Breast epithelium (tissue), 4 donors: ENCODE measurements around the gene OBP2B. TPM values are rescaled to one million over a fixed set of nuclear protein-coding genes. Genes with fewer than 3 reads are reported as not detected.
"Not testable (repeated sequence)": the region's sequence is repeated elsewhere in the genome, so short reads cannot be mapped to it uniquely, and the experiment has no call there.

Source experiments
- DNase-seq, 2 donors: peaks; one replicate each; pipeline ENCODE4 v3.0.0-alpha.2; 2019; ENCODE audit warnings: low spot score in 2 of 2
- H3K27ac ChIP-seq, 2 donors: fragments of 200-600 bp; sonication (generic) in 1 of 2; one replicate each; pipeline ENCODE4 v1.5.1; 2016 to 2019; ENCODE audit warnings: mild to moderate bottlenecking in 1 of 2
- H3K27me3 ChIP-seq, 2 donors: fragments of 200-600 bp; sonication (generic) in 1 of 2; one replicate each; pipeline versions ENCODE4 v1.5.1 to v1.6.0; 2017 to 2019; ENCODE audit warnings: control low read depth in 1 of 2, mild to moderate bottlenecking in 1 of 2
- H3K36me3 ChIP-seq: fragments of 200-600 bp; one replicate; pipeline ENCODE4 v1.5.1; 2019
- H3K4me1 ChIP-seq, 2 donors: fragments of 200-600 bp; sonication (generic); one replicate each; pipeline ENCODE4 v1.5.1; 2016 to 2019; ENCODE audit warnings: control low read depth in 1 of 2
- H3K4me3 ChIP-seq, 3 donors: fragments of 200-600 bp; sonication (generic); 1 replicate in 2 of 3; 2 replicates in 1 of 3; pipeline ENCODE4 v1.5.1; 2016 to 2019; ENCODE audit warnings: mild to moderate bottlenecking in 3 of 3, moderate library complexity in 2 of 3
- H3K9me3 ChIP-seq, 2 donors: fragments of 200-600 bp; sonication (generic) in 1 of 2; one replicate each; pipeline ENCODE4 v1.5.1; 2016 to 2019; ENCODE audit warnings: control low read depth in 1 of 2
- POLR2A ChIP-seq: fragments of 450-650 bp; IDR thresholded peaks from one replicate; pipeline ENCODE4 v1.6.1; 2016; ENCODE audit warnings: antibody characterized with exemption, mild to moderate bottlenecking, moderate library complexity
- POLR2AphosphoS5 ChIP-seq, 3 donors: sonication (generic); formaldehyde crosslinking; IDR thresholded peaks; one replicate each; pipeline ENCODE4 v1.6.1; 2017; ENCODE audit warnings: antibody characterized with exemption in 3 of 3
- intact Hi-C: fragments of 100-400 bp; cut with DNase I; formaldehyde crosslinking; loops from one replicate; pipeline ENCODE4 v1.15.1; 2023; ENCODE audit warnings: low total_unique reads
- total RNA-seq, 3 donors: library from RNA; depleted of rRNA; stranded (reverse); fragments of >200 nt; gene quantifications; one replicate each; pipeline ENCODE4 v1.1.0, GENCODE V29; 2016
- TF ChIP-seq, protein P1 (sequence below), 3 donors: fragments of 450-650 bp; IDR thresholded peaks; one replicate each; pipeline ENCODE4 v1.5.1; 2016 to 2017; ENCODE audit warnings: antibody characterized with exemption in 3 of 3, mild to moderate bottlenecking in 3 of 3, moderate library complexity in 3 of 3

OBP2B gene
- total RNA-seq, 3 donors from 2014 or later, result 0.88 to 0.98 TPM; not detected in 1

DNA sequence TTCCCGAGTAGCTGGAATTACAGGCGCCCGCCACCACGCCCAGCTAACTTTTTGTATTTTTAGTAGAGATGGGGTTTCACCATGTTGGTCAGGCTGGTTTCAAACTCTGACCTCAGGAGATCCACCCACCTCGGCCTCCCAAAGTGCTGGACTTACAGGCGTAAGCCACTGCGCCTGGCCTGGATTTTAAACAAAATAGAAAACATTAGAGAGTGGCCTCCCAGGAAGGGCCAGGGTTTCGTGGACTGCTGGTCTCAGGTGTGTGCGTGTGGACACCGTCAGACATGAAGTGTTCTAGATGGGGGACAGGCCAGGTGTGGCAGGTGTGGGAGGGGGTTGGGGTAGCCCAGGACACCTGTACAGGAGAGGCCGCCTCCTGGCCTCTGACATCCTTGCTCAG is 38.3 kb downstream of the OBP2B start:
- TF ChIP-seq, protein P1, sequence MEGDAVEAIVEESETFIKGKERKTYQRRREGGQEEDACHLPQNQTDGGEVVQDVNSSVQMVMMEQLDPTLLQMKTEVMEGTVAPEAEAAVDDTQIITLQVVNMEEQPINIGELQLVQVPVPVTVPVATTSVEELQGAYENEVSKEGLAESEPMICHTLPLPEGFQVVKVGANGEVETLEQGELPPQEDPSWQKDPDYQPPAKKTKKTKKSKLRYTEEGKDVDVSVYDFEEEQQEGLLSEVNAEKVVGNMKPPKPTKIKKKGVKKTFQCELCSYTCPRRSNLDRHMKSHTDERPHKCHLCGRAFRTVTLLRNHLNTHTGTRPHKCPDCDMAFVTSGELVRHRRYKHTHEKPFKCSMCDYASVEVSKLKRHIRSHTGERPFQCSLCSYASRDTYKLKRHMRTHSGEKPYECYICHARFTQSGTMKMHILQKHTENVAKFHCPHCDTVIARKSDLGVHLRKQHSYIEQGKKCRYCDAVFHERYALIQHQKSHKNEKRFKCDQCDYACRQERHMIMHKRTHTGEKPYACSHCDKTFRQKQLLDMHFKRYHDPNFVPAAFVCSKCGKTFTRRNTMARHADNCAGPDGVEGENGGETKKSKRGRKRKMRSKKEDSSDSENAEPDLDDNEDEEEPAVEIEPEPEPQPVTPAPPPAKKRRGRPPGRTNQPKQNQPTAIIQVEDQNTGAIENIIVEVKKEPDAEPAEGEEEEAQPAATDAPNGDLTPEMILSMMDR (IDR thresholded peaks at IDR 0.05), result no peak
- TF ChIP-seq POLR2A (no peak), POLR2AphosphoS5 (IDR thresholded peaks at IDR 0.05) (no peak)
- no peaks in the 10 kb centered on the region for H3K36me3 ChIP-seq
- H3K4me1 ChIP-seq, result no peaks in the 10 kb centered on the region
- no peak overlapping the region for H3K4me3 ChIP-seq
- H3K27ac ChIP-seq, result no peak overlapping the region
- H3K27me3 ChIP-seq, result peaks cover 0 to 14% of the 10 kb centered on the region in 2 donors
- no peak for DNase-seq
- intact Hi-C loops, result no loop called here
- H3K9me3 ChIP-seq, result no peaks in the 10 kb centered on the region

DNA sequence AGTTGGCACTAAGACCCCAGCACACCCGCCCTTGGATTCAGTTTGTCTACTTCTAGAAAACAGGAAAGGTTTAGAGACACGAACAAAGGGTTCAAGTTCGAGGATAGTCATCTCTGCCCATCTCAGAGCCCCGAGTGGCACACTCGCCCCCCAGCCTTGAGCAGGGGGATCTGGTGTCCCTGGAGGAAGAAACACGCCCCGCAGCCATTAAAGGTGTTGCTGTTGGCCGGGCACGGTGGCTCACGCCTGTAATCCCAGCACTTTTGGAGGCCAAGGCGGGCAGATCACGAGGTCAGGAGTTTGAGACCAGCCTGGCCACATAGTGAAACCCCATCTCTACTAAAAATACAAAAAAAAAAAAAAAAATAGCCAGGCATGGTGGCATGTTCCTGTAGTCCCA is 39.4 kb downstream of the OBP2B start:
- DNase-seq, H3K4me3 ChIP-seq, H3K4me1 ChIP-seq, intact Hi-C loops, H3K36me3 ChIP-seq, H3K9me3 ChIP-seq, H3K27ac ChIP-seq: not testable (repeated sequence)
- H3K27me3 ChIP-seq, result peaks cover 0 to 14% of the 10 kb centered on the region in 2 donors

DNA sequence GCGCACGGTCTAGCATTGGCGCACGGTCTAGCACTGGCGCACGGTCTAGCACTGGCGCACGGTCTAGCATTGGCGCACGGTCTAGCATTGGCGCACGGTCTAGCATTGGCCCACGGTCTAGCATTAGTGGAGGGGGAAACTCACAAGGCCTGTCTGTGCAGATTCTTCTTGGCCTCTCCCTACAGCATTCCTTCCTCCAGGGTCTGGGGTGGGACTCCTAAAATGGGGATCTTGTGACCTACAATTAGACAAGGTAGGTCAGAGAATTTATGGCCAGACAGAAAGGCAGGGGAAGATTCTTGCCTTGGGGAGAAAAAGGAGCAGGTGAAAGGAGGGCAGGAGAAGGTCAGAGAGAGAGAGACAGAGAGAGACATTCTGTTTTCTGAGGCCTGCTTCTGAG is 39.9 kb downstream of the OBP2B start:
- Histone ChIP-seq H3K4me3 (no peak overlapping the region), H3K27me3 (peaks cover 0 to 14% of the 10 kb centered on the region in 2 donors), H3K27ac (no peak overlapping the region), H3K9me3 (no peaks in the 10 kb centered on the region), H3K36me3 (no peaks in the 10 kb centered on the region), H3K4me1 (no peaks in the 10 kb centered on the region)
- no peak for DNase-seq
- intact Hi-C loops, result no loop called here
- TF ChIP-seq POLR2A (no peak), POLR2AphosphoS5 (IDR thresholded peaks at IDR 0.05) (no peak)
- TF ChIP-seq, protein P1 (IDR thresholded peaks at IDR 0.05), result no peak

DNA sequence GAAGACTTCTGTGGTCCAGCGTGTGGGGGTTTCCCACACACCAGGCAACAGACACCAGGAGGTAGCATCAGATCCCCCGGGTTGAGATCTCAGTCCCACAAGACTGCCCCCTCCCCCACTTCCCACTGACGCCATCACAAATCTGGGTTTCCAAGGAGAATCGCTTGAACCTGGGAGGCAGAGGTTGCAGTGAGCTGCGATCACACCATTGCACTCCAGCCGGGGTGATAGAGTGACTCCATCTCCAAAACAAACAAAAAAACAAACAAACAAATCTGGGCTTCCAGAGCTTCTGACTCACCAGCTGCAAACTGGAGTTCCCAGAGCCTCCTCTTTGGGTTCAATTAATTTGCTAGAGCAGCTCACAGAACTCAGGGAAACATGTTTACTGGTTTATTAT is 40.6 kb downstream of the OBP2B start:
- no peak for DNase-seq
- no peaks in the 10 kb centered on the region for H3K9me3 ChIP-seq
- peaks cover 0 to 14% of the 10 kb centered on the region in 2 donors for H3K27me3 ChIP-seq
- no peaks in the 10 kb centered on the region for H3K36me3 ChIP-seq
- H3K27ac ChIP-seq, result no peak overlapping the region
- no peak overlapping the region for H3K4me3 ChIP-seq
- no peaks in the 10 kb centered on the region for H3K4me1 ChIP-seq
- TF ChIP-seq POLR2A (no peak), POLR2AphosphoS5 (IDR thresholded peaks at IDR 0.05) (no peak)
- TF ChIP-seq, protein P1 (IDR thresholded peaks at IDR 0.05), result no peak
- intact Hi-C loops, result no loop called here

DNA sequence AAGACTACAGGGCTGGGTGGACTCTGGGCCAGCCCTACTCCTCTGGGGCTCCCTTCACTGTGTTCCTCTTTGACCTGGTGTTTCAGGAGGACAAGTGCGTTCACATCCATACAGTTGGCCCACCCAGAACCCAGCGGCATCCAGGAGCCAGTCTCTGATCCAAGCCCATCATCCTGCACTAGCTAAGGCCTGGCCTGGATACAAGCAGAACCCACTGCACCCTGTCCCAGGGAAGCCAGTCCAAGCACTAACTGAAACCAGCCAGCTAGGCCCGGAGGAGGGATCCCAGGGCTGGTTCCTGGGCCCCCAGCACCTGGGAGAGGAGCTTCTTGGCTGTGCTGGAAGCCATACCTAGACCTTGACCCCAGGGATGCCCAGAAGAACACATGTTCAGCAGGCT is 41.3 kb downstream of the OBP2B start:
- H3K36me3 ChIP-seq, result no peaks in the 10 kb centered on the region
- no peak for TF ChIP-seq POLR2AphosphoS5 (IDR thresholded peaks at IDR 0.05)
- TF ChIP-seq, protein P1 (IDR thresholded peaks at IDR 0.05), result no peak
- no peak for TF ChIP-seq POLR2A
- intact Hi-C loops, result no loop called here
- H3K9me3 ChIP-seq, result no peaks in the 10 kb centered on the region
- peaks cover 0 to 14% of the 10 kb centered on the region in 2 donors for H3K27me3 ChIP-seq
- no peak overlapping the region for H3K4me3 ChIP-seq
- no peak for DNase-seq
- no peak overlapping the region for H3K27ac ChIP-seq
- peaks cover 0 to 4% of the 10 kb centered on the region in 2 donors for H3K4me1 ChIP-seq
